Large intestine (tissue), 3 donors: Measurements from ENCODE around the gene COX14. TPM values are rescaled to one million over a fixed set of nuclear protein-coding genes. Genes with fewer than 3 reads are reported as not detected.
A peak's percentile ranks its signal among the peaks of the same experiment; 100 is the strongest.

Experiments
- DNase-seq, 2 donors: peaks; one replicate each; pipeline versions ENCODE4 v3.0.0 to v3.0.0-alpha.2; 2013
- H3K27ac ChIP-seq: one replicate; pipeline ENCODE4 v1.5.1; 2013; ENCODE audit warnings: low read length
- H3K27me3 ChIP-seq: 2 replicates; pipeline ENCODE4 v1.6.1; 2013; ENCODE audit warnings: low read length; ENCODE audit not compliant: control insufficient read depth, insufficient read depth
- H3K36me3 ChIP-seq: 2 replicates; pipeline ENCODE4 v1.6.1; 2013; ENCODE audit warnings: low read length; ENCODE audit not compliant: control insufficient read depth, insufficient read depth
- H3K4me1 ChIP-seq: one replicate; pipeline ENCODE4 v1.6.1; 2013; ENCODE audit warnings: low read length; ENCODE audit not compliant: control insufficient read depth, insufficient read depth
- H3K4me3 ChIP-seq: one replicate; pipeline ENCODE4 v1.5.1; 2013; ENCODE audit warnings: low read length
- H3K9me3 ChIP-seq: one replicate; pipeline ENCODE4 v1.6.1; 2013; ENCODE audit warnings: mild to moderate bottlenecking, low read depth, low read length, moderate library complexity; ENCODE audit not compliant: control insufficient read depth
- WGBS: methylation state at CpG from one replicate; pipeline ENCODE4 v1.1.5; 2013; ENCODE audit warnings: low lambda C conversion rate; ENCODE audit not compliant: insufficient coverage; 5-methylcytosine and 5-hydroxymethylcytosine counted together
- polyA plus RNA-seq: library from polyadenylated mRNA; unstranded; fragments of 120-200 nt; gene quantifications from one replicate; pipeline ENCODE4 v1.2.1, GENCODE V29; 2013

The COX14 gene
- polyA plus RNA-seq, 1 donor: 54.2 TPM

DNA sequence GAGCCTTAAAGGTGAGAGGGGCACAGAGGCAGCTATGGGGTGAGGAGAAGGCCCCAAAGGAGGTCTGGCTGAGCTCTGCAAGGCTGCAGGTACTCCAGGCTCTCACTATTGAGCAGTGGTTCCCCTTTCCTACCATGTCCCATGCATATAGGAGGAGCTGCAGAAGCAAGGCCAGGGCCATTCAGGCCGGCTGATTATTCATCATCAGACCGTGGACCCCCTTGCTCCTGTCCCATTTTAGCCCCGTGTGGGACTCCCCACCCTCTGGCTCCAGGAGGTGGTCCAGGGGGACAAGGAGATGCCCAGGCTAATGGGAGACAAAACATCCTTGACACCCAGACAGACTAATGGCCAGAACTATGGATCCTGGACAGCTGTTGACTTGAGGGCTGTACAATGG is 5.1 kb upstream of the COX14 start:
- Histone ChIP-seq H3K4me1 (peaks cover 83% of the 10 kb centered on the region), H3K27me3 (no peaks in the 10 kb centered on the region), H3K36me3 (peaks cover 28% of the 10 kb centered on the region), H3K27ac (peak overlapping the region; percentile 61), H3K4me3 (no peak overlapping the region), H3K9me3 (no peaks in the 10 kb centered on the region)
- WGBS: no CpG with 5 or more reads among the region's 3 CpGs
- no peak for DNase-seq

DNA sequence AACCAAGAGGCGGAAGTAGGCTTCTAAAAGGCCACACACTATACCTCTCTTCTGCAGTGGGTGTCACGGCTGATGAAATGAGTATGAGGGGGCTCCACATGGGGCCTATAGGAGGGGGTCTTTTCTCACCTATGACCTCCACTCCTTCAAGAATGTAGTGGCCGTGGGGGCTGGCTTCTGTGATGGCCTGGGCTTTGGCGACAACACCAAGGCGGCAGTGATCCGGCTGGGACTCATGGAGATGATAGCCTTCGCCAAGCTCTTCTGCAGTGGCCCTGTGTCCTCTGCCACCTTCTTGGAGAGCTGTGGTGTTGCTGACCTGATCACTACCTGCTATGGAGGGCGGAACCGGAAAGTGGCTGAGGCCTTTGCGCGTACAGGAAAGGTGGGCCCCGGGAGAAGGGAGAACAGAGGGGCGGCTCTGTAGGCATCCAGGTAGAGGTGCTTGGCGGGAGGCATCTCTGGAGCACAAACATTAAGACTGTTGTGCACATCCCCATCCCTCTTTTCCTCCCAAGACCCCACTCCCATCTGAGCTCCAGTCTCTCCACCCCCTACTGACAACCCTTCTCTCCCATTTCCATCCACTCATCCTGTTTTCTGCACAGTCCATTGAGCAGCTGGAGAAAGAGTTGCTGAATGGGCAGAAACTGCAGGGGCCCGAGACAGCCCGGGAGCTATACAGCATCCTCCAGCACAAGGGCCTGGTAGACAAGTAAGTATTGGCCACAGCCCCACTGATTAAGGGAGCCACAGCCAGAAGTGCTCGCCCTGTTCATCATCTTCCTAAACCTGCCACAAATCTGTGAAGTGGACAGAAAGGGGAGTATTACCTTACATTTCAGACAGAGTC is 4.4 kb upstream of the COX14 start:
- no peak for DNase-seq
- H3K36me3 ChIP-seq: peaks cover 28% of the 10 kb centered on the region
- peak overlapping the region; percentile 61 for H3K27ac ChIP-seq
- H3K4me3 ChIP-seq: no peak overlapping the region
- no peaks in the 10 kb centered on the region for H3K27me3 ChIP-seq
- no peaks in the 10 kb centered on the region for H3K9me3 ChIP-seq
- WGBS: no CpG with 5 or more reads among the region's 17 CpGs
- peaks cover 76% of the 10 kb centered on the region for H3K4me1 ChIP-seq

DNA sequence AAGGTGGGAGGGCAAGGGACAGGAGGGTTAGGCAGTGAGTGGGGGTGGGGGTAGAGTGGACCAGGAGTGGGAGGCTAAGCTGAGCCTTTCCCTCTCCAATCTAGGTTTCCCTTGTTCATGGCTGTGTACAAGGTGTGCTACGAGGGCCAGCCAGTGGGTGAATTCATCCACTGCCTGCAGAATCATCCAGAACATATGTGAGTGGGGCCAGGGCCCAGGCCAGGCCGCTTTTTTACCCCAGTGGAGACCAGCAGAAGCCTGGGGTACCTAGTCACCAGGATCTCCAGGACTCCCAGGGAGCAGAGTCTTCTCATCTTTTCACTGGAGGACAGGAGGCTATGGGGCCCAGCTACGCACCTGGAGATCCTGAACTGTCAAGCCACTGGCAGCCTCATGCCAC is 2.7 kb upstream of the COX14 start:
- WGBS: no CpG with 5 or more reads among the region's 3 CpGs
- H3K36me3 ChIP-seq: peaks cover 28% of the 10 kb centered on the region

DNA sequence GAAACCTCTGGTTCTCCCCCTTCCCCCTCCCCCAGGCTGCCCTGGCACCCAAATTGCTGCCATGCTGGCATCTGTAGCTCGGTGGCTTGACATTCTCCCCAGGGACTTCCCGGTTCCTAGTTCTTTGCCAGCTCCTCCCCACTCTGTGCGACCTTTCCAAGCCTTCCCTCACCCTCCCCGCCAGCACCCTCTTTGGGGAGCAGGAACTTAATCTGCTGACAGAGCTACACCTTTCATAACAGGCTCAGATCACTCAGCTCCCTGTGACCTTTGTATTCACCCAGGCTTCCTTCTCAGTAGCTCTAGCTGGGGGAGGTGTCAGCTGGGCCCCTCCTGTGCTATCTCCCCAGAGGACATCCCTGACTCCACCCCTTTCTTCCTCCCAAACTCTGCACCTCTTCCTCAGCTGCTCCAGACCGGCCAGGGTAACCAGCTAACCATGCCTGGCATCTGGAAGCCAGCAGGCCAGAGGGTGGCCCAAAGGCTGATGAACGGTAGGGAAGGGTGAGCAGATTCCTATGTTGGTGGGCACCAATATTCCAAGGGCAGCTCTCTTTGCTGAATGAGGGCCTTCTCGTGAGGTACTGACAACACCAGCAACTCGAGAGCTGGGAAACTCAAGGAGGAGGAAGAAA is 1.8 kb upstream of the COX14 start:
- DNase-seq: peak; percentile 92 to 97

More for the DNA sequence above, 2.7 kb upstream of the COX14 start:
- Histone ChIP-seq H3K4me1 (peaks cover 69% of the 10 kb centered on the region), H3K4me3 (no peak overlapping the region), H3K9me3 (no peaks in the 10 kb centered on the region), H3K27ac (peak overlapping the region; percentile 95), H3K27me3 (no peaks in the 10 kb centered on the region)
- DNase-seq: no peak

DNA sequence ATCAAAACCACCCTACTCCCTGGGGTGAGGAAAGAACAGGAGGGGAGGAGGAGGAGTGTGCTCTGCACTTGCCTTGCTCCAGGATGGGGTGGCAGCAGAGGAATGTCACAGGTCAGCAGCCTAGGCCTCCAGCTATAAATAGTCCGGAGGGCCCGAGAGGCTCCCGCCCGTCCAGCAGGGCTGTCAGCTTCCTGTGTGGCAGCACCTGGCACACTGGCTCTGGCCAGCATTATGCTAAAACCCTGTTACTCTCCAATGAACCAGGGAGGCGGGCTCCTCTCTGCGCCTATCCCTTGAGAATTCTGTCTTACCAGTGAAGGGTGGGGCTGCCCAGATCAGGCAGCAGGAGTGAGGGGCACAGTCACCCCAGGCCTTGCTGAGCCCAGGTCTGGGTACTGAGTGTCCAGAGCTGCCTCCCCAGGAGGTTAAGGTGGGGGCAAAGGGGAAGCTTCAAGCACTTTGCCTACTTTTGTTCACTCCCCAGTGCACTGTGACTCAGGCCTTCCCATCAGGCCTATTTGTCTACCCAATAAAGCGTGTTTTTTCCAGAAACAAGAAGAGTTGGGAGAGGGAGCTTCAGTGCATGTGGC is 1.2 kb upstream of the COX14 start:
- H3K9me3 ChIP-seq: no peaks in the 10 kb centered on the region
- no peak overlapping the region for H3K4me3 ChIP-seq
- H3K27me3 ChIP-seq: no peaks in the 10 kb centered on the region
- DNase-seq: peak; percentile 76 to 82
- H3K4me1 ChIP-seq: peaks cover 60% of the 10 kb centered on the region
- H3K36me3 ChIP-seq: peaks cover 32% of the 10 kb centered on the region
- WGBS: no CpG with 5 or more reads among the region's 7 CpGs
- H3K27ac ChIP-seq: peak overlapping the region; percentile 95

More for the DNA sequence above, 1.8 kb upstream of the COX14 start:
- Histone ChIP-seq H3K27me3 (no peaks in the 10 kb centered on the region), H3K9me3 (no peaks in the 10 kb centered on the region), H3K27ac (peak overlapping the region; percentile 95), H3K4me1 (peaks cover 66% of the 10 kb centered on the region), H3K36me3 (peaks cover 28% of the 10 kb centered on the region), H3K4me3 (no peak overlapping the region)
- WGBS: no CpG with 5 or more reads among the region's 8 CpGs

DNA sequence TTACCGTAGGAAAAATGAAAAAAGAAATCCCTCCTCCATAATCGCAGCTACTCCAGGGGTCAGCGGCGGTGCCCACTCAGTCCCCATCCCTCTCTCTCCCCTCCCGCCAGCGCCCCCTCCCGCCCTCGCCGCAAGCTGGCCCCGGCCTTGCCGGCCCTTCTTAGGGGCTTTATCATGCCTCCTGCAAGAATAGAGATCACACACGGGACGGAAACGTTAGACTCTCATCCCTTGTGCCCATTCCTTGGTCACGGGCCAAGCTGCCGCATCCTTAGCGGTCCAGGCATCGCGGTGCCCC is 692 bp upstream of the COX14 start:
- Histone ChIP-seq H3K27me3 (no peaks in the 10 kb centered on the region), H3K9me3 (no peaks in the 10 kb centered on the region), H3K4me1 (peaks cover 55% of the 10 kb centered on the region), H3K4me3 (no peak overlapping the region), H3K36me3 (peaks cover 34% of the 10 kb centered on the region), H3K27ac (peak overlapping the region; percentile 95)
- DNase-seq: no peak
- no CpG with 5 or more reads among the region's 19 CpGs for WGBS

DNA sequence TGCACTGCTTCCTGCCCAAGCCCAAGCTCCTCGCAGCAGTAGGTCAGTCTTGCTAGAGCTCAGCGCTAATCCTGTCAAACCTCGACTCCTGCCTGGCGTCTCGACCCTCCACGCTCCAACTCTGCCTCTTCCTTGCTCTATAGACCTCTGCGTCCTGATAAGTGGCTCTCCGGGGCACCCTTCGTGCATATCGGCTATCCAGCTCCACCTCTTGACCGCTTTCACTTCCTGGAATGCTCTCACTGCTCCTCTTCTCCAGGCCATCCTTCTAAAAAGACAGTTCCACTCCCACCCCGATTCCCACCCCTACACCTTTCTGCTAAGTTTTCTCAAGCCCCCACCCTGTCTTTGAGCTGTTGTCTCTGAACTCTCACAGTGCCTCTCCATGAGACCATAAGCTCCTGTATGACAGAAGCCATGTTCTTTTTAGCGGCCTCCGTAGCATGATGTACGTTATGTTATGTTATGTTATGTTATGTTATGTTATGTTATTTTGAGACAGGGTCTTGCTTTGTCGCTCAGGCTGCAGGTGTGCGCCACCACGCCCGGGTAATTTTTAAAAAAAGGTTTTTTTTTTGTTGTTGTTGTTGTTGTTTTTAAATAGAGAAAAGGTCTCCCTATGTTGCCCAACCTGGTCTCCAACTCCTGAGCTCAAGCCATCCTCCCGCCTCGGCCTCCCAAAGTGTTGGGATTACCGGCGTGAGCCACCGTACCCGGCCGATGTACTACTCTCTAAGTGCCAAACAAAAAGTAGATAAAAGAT is 601 bp downstream of the COX14 start:
- H3K4me3 ChIP-seq: peak overlapping the region; percentile 89
- DNase-seq: no peak
- H3K27me3 ChIP-seq: no peaks in the 10 kb centered on the region
- WGBS: 0% methylated on average over 1 of the region's 26 CpGs
- peak overlapping the region; percentile 95 for H3K27ac ChIP-seq
- no peaks in the 10 kb centered on the region for H3K9me3 ChIP-seq
- H3K4me1 ChIP-seq: peaks cover 46% of the 10 kb centered on the region
- peaks cover 25% of the 10 kb centered on the region for H3K36me3 ChIP-seq

DNA sequence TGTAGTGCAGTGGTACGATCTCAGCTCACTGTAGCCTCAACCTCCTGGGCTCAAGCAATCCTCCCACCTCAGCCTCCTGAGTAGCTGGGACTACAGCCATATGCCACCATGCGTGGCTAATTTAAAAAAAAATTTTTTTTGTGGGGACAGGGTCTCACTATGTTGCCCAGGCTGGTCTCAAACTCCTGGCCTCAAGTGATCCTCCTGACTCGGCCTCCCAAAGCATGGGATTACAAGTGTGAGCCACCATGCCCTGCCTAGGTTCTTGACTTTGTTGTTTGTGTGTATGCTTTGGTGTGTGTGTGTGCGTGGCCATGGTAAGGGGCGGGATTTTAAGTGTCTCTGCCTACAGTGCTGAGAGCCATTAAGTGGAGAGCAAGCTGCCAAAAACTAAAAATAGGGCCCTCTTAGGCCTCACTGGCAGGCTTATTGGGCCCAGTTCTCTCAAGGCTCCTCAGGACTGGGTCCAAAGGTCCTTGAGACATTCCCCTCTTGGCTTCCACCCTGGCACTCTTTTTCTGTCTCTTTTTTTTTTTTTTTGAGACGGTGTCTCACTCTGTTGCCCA is 5.1 kb downstream of the COX14 start:
- Histone ChIP-seq H3K36me3 (peaks cover 31% of the 10 kb centered on the region), H3K27me3 (no peaks in the 10 kb centered on the region), H3K9me3 (no peaks in the 10 kb centered on the region), H3K4me1 (peaks cover 19% of the 10 kb centered on the region), H3K27ac (no peak overlapping the region), H3K4me3 (no peak overlapping the region)
- no peak for DNase-seq
- WGBS: no CpG with 5 or more reads among the region's 6 CpGs

DNA sequence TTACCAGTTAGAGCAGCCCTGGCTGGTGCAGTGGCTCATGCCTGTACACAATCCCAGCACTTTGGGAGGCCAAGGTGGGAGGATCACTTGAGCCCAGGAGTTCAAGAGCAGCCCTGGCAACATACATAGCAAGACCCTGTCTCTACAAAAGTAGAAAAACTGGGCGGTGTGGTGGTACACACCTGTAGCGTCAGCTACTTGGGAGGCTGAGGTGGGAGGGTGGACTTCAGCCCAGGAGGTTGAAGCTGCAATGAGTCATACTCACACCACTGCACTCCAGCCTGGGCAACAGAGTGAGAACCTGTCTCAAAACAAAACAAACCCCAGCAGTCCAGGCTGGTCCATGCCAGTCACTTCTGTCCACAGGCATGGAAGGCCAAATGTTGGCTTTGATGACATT is 7.4 kb downstream of the COX14 start:
- no peak overlapping the region for H3K27ac ChIP-seq
- peaks cover 15% of the 10 kb centered on the region for H3K4me1 ChIP-seq
- no peak for DNase-seq
- WGBS: no CpG with 5 or more reads among the region's 2 CpGs
- no peaks in the 10 kb centered on the region for H3K27me3 ChIP-seq
- H3K36me3 ChIP-seq: peaks cover 45% of the 10 kb centered on the region
- H3K9me3 ChIP-seq: no peaks in the 10 kb centered on the region
- no peak overlapping the region for H3K4me3 ChIP-seq

DNA sequence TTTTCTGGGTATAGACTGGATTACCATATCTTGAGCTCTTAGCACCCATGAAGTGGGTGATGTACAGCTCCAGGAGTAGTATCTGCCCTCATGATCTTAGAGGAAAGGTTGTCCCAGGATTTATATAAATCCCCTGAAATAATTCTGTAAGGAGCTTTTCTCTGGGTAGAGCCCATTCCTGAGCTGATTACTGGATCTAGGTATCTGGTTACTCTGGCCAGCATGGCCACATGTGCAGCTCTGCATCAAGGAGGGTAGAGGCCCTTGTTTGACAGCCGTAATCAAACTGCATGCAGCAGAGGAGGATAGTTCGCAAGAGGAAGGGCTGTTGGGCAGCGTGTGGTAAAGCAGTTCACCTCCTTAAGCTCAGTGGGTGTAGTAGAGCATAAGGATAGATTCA is 8.5 kb downstream of the COX14 start:
- Histone ChIP-seq H3K27ac (peak overlapping the region; percentile 5), H3K36me3 (peaks cover 48% of the 10 kb centered on the region), H3K4me3 (no peak overlapping the region), H3K4me1 (peaks cover 15% of the 10 kb centered on the region), H3K27me3 (no peaks in the 10 kb centered on the region), H3K9me3 (no peaks in the 10 kb centered on the region)
- DNase-seq: no peak
- WGBS: no CpG with 5 or more reads among the region's 3 CpGs
